ENCODE measurements around the gene ACO2. TPM values are rescaled to one million over a fixed set of nuclear protein-coding genes. Genes with fewer than 3 reads are reported as not detected.

Gene ACO2
- total and polyA plus RNA-seq, 10 of the 15 experiments (the other 5 are each of a cell fraction or from before 2014, with no cell fraction given) = 21.4 to 214 (median 88.5) TPM

DNA sequence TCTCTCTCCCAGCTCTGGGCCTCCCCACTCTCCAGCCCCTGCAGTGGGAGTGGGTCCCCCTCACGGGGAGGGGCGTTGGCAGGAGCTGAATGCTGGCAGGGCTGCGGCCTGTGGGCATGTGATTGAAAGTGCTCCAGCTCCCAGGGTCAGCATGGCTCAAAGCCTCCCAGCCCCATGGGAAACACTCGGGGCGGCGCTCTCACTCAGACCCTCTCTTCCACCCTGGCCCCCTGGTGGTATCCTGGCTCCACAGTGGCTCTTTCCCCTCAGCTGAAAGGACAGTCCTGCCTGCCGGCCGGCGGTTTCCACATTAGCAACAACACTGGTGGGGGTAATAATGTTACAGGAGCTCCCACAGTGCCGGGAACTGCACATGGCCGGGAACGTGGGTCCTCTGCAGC is 39.9 kb downstream of the ACO2 start:
- RAD21 ChIA-PET (ENCODE audit: unreplicated experiment) = no interaction called here
- ATAC-seq (no peak), FAIRE-seq (no peak), DNase-seq (ENCODE audit: low read depth, low spot score) (no peak)
- WGBS (ENCODE audit: insufficient coverage, insufficient replicate concordance, low lambda C conversion rate, missing lambda C conversion rate) = 95% methylated on average over 12 of the region's 12 CpGs
- Histone ChIP-seq H3K36me3 (ENCODE audit: control insufficient read depth in 2 of 2, insufficient read depth in 2 of 2, low read length in 1 of 2) (peaks cover 12 to 47% of the 10 kb centered on the region in 2 experiments), H3K79me2 (ENCODE audit: control insufficient read depth, insufficient read depth, low read length) (no peaks in the 10 kb centered on the region), H3K27me3 (replicated peaks in 1 of 2; ENCODE audit: control insufficient read depth in 2 of 2, insufficient read depth in 2 of 2, low read length in 1 of 2) (no peaks in the 10 kb centered on the region), H3K27ac (ENCODE audit: control insufficient read depth, insufficient read depth) (no peak overlapping the region), H2AFZ (ENCODE audit: control insufficient read depth, low read depth, low read length) (no peak overlapping the region), H3K9ac (ENCODE audit: control insufficient read depth, insufficient read depth, low read length) (no peak overlapping the region), H3K4me2 (ENCODE audit: control insufficient read depth, insufficient read depth) (no peak overlapping the region), H3K4me1 (ENCODE audit: control insufficient read depth, insufficient read depth, low read length) (no peaks in the 10 kb centered on the region), H4K20me1 (ENCODE audit: control insufficient read depth, insufficient read depth) (no peaks in the 10 kb centered on the region), H3K9me3 (replicated peaks; ENCODE audit: control insufficient read depth, insufficient read depth, low read length) (no peaks in the 10 kb centered on the region), H3K4me3 (no peak overlapping the region)
- CTCF ChIA-PET = no interaction called here
- SMC1A ChIA-PET (ENCODE audit: uncharacterized antibody, unreplicated experiment) = interaction anchor here (1.0 kb wide), 1 partner anchor 37 kb away, joined by 3 read pairs; no protein-coding TSS in a partner anchor
- TF ChIP-seq, protein P1, sequence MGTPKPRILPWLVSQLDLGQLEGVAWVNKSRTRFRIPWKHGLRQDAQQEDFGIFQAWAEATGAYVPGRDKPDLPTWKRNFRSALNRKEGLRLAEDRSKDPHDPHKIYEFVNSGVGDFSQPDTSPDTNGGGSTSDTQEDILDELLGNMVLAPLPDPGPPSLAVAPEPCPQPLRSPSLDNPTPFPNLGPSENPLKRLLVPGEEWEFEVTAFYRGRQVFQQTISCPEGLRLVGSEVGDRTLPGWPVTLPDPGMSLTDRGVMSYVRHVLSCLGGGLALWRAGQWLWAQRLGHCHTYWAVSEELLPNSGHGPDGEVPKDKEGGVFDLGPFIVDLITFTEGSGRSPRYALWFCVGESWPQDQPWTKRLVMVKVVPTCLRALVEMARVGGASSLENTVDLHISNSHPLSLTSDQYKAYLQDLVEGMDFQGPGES (IDR thresholded peaks at IDR 0.05) = no peak
- TF ChIP-seq, protein P2, sequence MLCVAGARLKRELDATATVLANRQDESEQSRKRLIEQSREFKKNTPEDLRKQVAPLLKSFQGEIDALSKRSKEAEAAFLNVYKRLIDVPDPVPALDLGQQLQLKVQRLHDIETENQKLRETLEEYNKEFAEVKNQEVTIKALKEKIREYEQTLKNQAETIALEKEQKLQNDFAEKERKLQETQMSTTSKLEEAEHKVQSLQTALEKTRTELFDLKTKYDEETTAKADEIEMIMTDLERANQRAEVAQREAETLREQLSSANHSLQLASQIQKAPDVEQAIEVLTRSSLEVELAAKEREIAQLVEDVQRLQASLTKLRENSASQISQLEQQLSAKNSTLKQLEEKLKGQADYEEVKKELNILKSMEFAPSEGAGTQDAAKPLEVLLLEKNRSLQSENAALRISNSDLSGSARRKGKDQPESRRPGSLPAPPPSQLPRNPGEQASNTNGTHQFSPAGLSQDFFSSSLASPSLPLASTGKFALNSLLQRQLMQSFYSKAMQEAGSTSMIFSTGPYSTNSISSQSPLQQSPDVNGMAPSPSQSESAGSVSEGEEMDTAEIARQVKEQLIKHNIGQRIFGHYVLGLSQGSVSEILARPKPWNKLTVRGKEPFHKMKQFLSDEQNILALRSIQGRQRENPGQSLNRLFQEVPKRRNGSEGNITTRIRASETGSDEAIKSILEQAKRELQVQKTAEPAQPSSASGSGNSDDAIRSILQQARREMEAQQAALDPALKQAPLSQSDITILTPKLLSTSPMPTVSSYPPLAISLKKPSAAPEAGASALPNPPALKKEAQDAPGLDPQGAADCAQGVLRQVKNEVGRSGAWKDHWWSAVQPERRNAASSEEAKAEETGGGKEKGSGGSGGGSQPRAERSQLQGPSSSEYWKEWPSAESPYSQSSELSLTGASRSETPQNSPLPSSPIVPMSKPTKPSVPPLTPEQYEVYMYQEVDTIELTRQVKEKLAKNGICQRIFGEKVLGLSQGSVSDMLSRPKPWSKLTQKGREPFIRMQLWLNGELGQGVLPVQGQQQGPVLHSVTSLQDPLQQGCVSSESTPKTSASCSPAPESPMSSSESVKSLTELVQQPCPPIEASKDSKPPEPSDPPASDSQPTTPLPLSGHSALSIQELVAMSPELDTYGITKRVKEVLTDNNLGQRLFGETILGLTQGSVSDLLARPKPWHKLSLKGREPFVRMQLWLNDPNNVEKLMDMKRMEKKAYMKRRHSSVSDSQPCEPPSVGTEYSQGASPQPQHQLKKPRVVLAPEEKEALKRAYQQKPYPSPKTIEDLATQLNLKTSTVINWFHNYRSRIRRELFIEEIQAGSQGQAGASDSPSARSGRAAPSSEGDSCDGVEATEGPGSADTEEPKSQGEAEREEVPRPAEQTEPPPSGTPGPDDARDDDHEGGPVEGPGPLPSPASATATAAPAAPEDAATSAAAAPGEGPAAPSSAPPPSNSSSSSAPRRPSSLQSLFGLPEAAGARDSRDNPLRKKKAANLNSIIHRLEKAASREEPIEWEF (IDR thresholded peaks at IDR 0.05; ENCODE audit: insufficient replicate concordance, low read depth, low read length) = no peak
- TF ChIP-seq ZNF24 (IDR thresholded peaks at IDR 0.05) (no peak), ZBTB4 (CRISPR knock-in tag; IDR thresholded peaks at IDR 0.05) (no peak), STAT3 (IDR thresholded peaks at IDR 0.05; ENCODE audit: low read depth, low read length) (no peak), ZBED1 (IDR thresholded peaks at IDR 0.05; ENCODE audit: borderline replicate concordance) (no peak)
- intact Hi-C loops (cut with micrococcal nuclease; ENCODE audit: unreplicated experiment) (no loop called here), in situ Hi-C loops (cut with MboI) (no loop called here)
- no TSS peak for BruUV-seq (replicated peaks)
- POLR2A ChIA-PET = interaction anchor here (0.6 kb wide), 1 partner anchor 229 kb away, joined by 3 read pairs; no protein-coding TSS in a partner anchor

Measured in GM12878 (cell line).